Heart right ventricle (tissue), 16 donors: ENCODE results near the gene PTCD2. TPM values are rescaled to one million over a fixed set of nuclear protein-coding genes. Genes with fewer than 3 reads are reported as not detected.
A peak's percentile ranks its signal among the peaks of the same experiment; 100 is the strongest.

ENCODE experiments used
- ATAC-seq, 8 donors: fragments of 200-7000 bp; cut with Tn5 transposase; one replicate each; pipeline ENCODE4 v1.9.1; 2020; ENCODE audit warnings: mild to moderate bottlenecking in 8 of 8, moderate library complexity in 8 of 8, moderate number of reproducible peaks in 1 of 8
- DNase-seq, 2 donors: peaks; one replicate each; pipeline ENCODE4 v3.0.0-alpha.2; 2020
- H3K27ac ChIP-seq, 10 donors: fragments of 200-600 bp; sonication (generic) in 2 of 10; one replicate each; pipeline versions ENCODE4 v1.5.0 to v1.8.0; 2020 to 2022; ENCODE audit warnings: mild to moderate bottlenecking in 3 of 10
- H3K27me3 ChIP-seq, 7 donors: fragments of 200-600 bp; one replicate each; pipeline ENCODE4 v1.8.0; 2021 to 2022; ENCODE audit warnings: mild to moderate bottlenecking in 2 of 7
- H3K36me3 ChIP-seq, 9 donors: fragments of 200-600 bp; sonication (generic) in 1 of 9; one replicate each; pipeline versions ENCODE4 v1.5.0 to v1.8.0; 2020 to 2022; ENCODE audit warnings: mild to moderate bottlenecking in 2 of 9
- H3K4me1 ChIP-seq, 9 donors: fragments of 200-600 bp; sonication (generic) in 1 of 9; one replicate each; pipeline versions ENCODE4 v1.5.0 to v1.8.0; 2020 to 2022; ENCODE audit warnings: mild to moderate bottlenecking in 4 of 9
- H3K4me3 ChIP-seq, 10 donors: fragments of 200-600 bp; sonication (generic) in 2 of 10; one replicate each; pipeline versions ENCODE4 v1.5.0 to v1.8.0; 2020 to 2022; ENCODE audit warnings: mild to moderate bottlenecking in 7 of 10, moderate library complexity in 2 of 10
- H3K9me3 ChIP-seq, 11 donors: fragments of 200-600 bp in 10 of 11; sonication (generic) in 2 of 11; one replicate each; pipeline versions ENCODE4 v1.5.0 to v1.8.0; 2013 to 2022; ENCODE audit warnings: mild to moderate bottlenecking in 2 of 11, control low read depth in 1 of 11, moderate library complexity in 1 of 11
- WGBS, 2 donors: extraction: QIAGEN DNeasy Blood & Tissue Kit; methylation state at CpG; one replicate each; pipeline ENCODE4 v1.1.7; 2013; ENCODE audit warnings: inconsistent platforms in 1 of 2; 5-methylcytosine and 5-hydroxymethylcytosine counted together
- intact Hi-C, 10 donors: fragments of 100-400 bp; cut with DNase I; formaldehyde crosslinking; loops; one replicate each; pipeline versions ENCODE4 v1.11.1 to v1.14.2; 2022
- polyA plus RNA-seq, 2 donors: library from polyadenylated mRNA; stranded (reverse); fragments of 200-250 nt; gene quantifications; one replicate each; pipeline ENCODE4 v1.2.3, GENCODE V29; 2013
- total RNA-seq, 10 donors: library from RNA; stranded (reverse); fragmentation: NEBNext Ultra II Directional in 3 of 10; extraction: Animal tissue kit (Norgen Biotek cat#: 25700) in 3 of 10; gene quantifications; one replicate each; pipeline versions ENCODE4 v1.2.1 to v1.2.4, GENCODE V29; 2021 to 2023
- TF ChIP-seq, protein P1 (sequence below), 9 donors: fragments of 200-600 bp; sonication (generic) in 2 of 9; IDR thresholded peaks; one replicate each; pipeline versions ENCODE4 v1.5.0 to v1.8.0; 2021 to 2022; ENCODE audit warnings: antibody characterized with exemption in 9 of 9, mild to moderate bottlenecking in 5 of 9, moderate library complexity in 1 of 9
- donor health status: Arrhythmogenic right ventricular cardiomyopathy.
- donor health status: ischemic (EF 13 %, LVEDD 7.1; RV severe dilation, severe dysfunction).
- donor health status: healthy with polysubstance abuse.
- donor health status: DM: no; HTN: yes; CAD: no.
- donor health status: DM: no; HTN: no; CAD: no.
- donor health status: ischemic (EF 25% LVEDD 6.9; RV normal size, moderate dysfunction).
- donor health status: ischemic (EF 25% LVEDD 5.7; RV mildly dilated, moderate dysfunction).
- donor health status: healthy.
- donor health status: DM: yes; HTN: yes; CAD: no.
- donor health status: Ischemic cardiomyopathy.
- donor health status: ischemic (EF 35%, LVEDD 5.7; RV mildly dilated, moderate dysfunction).
- donor health status: nonischemic (EF 11% LVEDD 7.7; RV severe dilation, severe dysfunction).
- donor health status: DM: yes; HTN: yes; CAD: no.
- donor health status: PGD.
- donor health status: ischemic (EF 29% LVEDD 5.4; RV normal size, mild dysfunction).
- donor health status: nonischemic (EF 23%, LVEDD 6.1; RV moderate dilation, normal function).

The PTCD2 gene
- total and polyA plus RNA-seq, 12 donors = 1.8 to 28.9 (median 20.5) TPM

DNA sequence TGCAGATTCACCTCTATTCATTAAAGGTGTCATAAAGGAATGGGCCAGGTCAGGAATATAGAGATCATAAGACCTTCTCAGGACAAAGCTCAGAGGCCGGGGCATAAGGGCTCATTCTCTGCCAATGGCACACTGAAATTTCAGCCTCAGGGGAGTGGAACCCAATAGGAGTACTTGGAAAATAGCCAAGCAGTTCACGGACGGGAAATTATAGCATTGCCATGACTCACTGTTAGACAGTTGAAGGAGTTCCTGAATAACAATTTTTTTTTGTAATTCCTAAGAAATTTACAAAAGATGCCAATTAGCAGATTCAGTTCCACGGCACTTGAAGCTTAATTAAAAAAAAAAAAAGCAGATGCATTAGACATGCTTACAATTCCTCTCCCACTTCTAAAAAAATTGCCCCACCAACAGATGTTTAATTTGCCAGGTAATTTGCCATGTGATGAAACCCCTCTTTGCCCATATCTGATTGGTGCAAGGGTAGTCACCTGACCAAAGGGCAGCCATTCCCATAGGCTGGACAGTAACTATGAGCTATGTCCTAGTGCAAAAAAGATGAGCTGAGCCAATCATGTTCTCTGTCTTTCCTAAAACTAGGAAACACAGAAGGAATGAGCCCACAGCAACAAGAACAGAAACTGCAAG, 58.6 kb downstream of the PTCD2 start:
- H3K27me3 ChIP-seq = no peaks in the 10 kb centered on the region
- ATAC-seq (peak; percentile 51 to 74 (median 66)), DNase-seq (peak in 1 of 2 donors; percentile 38)
- H3K36me3 ChIP-seq = no peaks in the 10 kb centered on the region
- 23 to 34% methylated on average over 4 of the region's 4 CpGs for WGBS, 2 donors
- TF ChIP-seq, protein P1, sequence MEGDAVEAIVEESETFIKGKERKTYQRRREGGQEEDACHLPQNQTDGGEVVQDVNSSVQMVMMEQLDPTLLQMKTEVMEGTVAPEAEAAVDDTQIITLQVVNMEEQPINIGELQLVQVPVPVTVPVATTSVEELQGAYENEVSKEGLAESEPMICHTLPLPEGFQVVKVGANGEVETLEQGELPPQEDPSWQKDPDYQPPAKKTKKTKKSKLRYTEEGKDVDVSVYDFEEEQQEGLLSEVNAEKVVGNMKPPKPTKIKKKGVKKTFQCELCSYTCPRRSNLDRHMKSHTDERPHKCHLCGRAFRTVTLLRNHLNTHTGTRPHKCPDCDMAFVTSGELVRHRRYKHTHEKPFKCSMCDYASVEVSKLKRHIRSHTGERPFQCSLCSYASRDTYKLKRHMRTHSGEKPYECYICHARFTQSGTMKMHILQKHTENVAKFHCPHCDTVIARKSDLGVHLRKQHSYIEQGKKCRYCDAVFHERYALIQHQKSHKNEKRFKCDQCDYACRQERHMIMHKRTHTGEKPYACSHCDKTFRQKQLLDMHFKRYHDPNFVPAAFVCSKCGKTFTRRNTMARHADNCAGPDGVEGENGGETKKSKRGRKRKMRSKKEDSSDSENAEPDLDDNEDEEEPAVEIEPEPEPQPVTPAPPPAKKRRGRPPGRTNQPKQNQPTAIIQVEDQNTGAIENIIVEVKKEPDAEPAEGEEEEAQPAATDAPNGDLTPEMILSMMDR (IDR thresholded peaks at IDR 0.05) = no peak
- intact Hi-C loops = loop anchor here in 1 of 10 donors (10.0 kb wide), 1 partner anchor 66 kb away; no protein-coding TSS in a partner anchor
- H3K4me1 ChIP-seq = peaks cover 7 to 47% (median 18%) of the 10 kb centered on the region in 9 donors
- no peak overlapping the region for H3K4me3 ChIP-seq
- peaks cover 0 to 6% (median 0%) of the 10 kb centered on the region in 11 donors for H3K9me3 ChIP-seq
- peak overlapping the region in 7 of 10 donors; percentile 14 to 52 (median 19) for H3K27ac ChIP-seq

DNA sequence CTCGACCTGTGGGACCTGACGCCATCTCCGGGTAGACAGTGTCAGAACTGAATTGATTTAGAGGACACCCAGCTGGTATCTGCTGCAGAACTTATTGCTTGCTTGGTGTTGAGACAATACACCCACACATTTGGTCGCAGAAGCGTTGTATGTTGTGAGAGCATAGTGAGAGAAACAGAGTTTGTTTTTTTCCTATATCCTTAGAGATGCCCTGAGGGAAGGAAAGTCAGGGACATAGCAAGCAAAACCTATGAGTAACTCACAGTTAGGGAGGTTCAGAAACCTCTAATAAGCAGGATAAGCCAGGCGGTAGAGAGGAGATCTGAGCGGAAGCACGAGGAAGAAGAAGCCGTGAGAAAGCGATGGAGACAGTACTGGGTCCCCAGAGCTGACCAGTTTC, 59.8 kb downstream of the PTCD2 start:
- no peaks in the 10 kb centered on the region for H3K36me3 ChIP-seq
- peak overlapping the region in 2 of 10 donors; percentile 0 to 32 for H3K27ac ChIP-seq
- H3K4me1 ChIP-seq = peaks cover 7 to 50% (median 18%) of the 10 kb centered on the region in 9 donors
- DNase-seq = no peak
- TF ChIP-seq, protein P1 (IDR thresholded peaks at IDR 0.05) = no peak
- intact Hi-C loops = loop anchor here in 1 of 10 donors (10.0 kb wide), 1 partner anchor 65 kb away; no protein-coding TSS in a partner anchor
- H3K27me3 ChIP-seq = no peaks in the 10 kb centered on the region
- ATAC-seq = peak in 2 of 8 donors; percentile 6 to 10
- H3K4me3 ChIP-seq = no peak overlapping the region
- no peaks in the 10 kb centered on the region for H3K9me3 ChIP-seq
- WGBS, 2 donors = 77 to 80% methylated on average over 10 of the region's 10 CpGs

DNA sequence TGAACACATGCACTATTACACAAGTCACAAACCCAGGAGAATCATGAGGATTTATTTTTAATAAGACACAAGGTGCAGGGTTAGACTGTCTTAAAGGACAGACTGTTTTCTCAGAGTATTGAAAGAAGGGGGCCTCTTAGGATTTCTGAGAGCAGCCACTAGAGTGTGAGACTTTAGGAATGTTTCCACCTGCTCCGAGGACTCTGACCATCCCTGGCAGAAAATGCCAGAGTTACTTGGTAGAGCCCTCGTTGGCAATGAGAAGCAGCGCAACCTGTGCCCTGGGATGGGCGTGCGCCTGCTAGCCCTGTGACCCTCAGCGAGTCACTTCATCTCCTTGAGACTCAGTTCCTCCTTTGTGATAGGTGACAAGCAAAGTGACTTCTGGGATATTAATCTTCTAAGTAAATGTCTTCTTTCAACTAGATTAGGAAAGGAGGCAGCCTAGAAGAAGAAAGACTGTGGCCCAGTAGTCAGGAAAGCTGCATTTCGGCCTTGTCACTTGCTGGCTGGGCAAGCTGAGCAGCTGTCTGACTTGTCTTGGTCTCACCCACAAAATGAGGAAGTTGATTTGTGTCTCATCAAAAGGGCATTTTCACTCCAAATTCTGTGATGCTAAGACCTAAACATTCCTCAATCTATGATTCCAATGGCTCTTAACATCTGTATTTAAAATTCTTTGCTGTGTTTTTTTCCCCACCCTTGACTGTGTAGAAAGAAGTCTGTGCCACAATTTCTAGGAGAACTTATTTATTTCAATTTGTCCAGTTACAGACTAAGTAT, 60.5 kb downstream of the PTCD2 start:
- intact Hi-C loops = no loop called here
- Histone ChIP-seq H3K36me3 (no peaks in the 10 kb centered on the region), H3K9me3 (no peaks in the 10 kb centered on the region), H3K27ac (peak overlapping the region in 1 of 10 donors; percentile 32), H3K4me3 (no peak overlapping the region), H3K27me3 (no peaks in the 10 kb centered on the region), H3K4me1 (peaks cover 7 to 50% (median 18%) of the 10 kb centered on the region in 9 donors)
- ATAC-seq = no peak
- TF ChIP-seq, protein P1 (IDR thresholded peaks at IDR 0.05) = no peak
- DNase-seq = no peak
- WGBS, 2 donors = 90 to 93% methylated on average over 7 of the region's 7 CpGs

DNA sequence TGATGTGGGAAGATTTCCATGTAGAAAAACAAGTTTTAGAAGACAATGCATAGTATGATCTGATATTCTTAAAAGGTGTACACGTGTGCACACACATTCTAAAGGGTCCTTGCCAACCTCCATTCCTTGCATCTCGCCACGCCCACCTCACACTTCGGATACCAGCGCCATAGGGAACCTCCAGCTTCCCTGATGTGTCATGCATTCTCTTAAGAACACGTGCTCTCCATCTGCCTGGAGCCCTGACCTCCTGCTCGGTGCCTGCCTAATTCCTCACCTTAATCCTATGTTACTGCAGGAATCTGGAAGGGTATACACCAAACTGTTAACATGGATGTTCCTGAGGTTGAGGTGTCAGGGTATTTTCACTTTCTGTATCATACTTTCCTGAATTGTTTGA, 63.1 kb downstream of the PTCD2 start:
- TF ChIP-seq, protein P1 (IDR thresholded peaks at IDR 0.05) = no peak
- intact Hi-C loops = no loop called here
- WGBS, 2 donors = 72 to 77% methylated on average over 7 of the region's 7 CpGs
- Histone ChIP-seq H3K4me3 (no peak overlapping the region), H3K9me3 (no peaks in the 10 kb centered on the region), H3K4me1 (peaks cover 4 to 58% (median 25%) of the 10 kb centered on the region in 9 donors), H3K36me3 (no peaks in the 10 kb centered on the region), H3K27me3 (no peaks in the 10 kb centered on the region), H3K27ac (peak overlapping the region in 2 of 10 donors; percentile 9 to 32)
- ATAC-seq (no peak), DNase-seq (no peak)
